Neural cell (in vitro differentiated cells): ENCODE data around the gene SERPINH1.

ENCODE experiments used
- CTCF ChIP-seq: fragments of 450-650 bp; IDR thresholded peaks from 2 replicates; pipeline ENCODE4 v1.5.1; 2014; ENCODE audit warnings: antibody characterized with exemption, mild to moderate bottlenecking, moderate library complexity; ENCODE audit not compliant: poor library complexity, severe bottlenecking
- SMC3 ChIP-seq: fragments of 450-650 bp; conservative IDR thresholded peaks from 2 replicates; pipeline ENCODE4 v1.6.1; 2014; ENCODE audit warnings: antibody characterized with exemption, mild to moderate bottlenecking, moderate library complexity; ENCODE audit not compliant: poor library complexity

- no peak for TF ChIP-seq CTCF
- no peak for TF ChIP-seq SMC3
Measured at GRCh38 chr11:75554258-75555022, 7.6 kb upstream of the SERPINH1 start.
